Measurements from ENCODE around the gene NEDD4L. TPM values are rescaled to one million over a fixed set of nuclear protein-coding genes. Genes with fewer than 3 reads are reported as not detected.

NEDD4L gene
- polyA plus RNA-seq, 1 of the 3 experiments (the other 2 are of a cell fraction), result 13.2 TPM

DNA sequence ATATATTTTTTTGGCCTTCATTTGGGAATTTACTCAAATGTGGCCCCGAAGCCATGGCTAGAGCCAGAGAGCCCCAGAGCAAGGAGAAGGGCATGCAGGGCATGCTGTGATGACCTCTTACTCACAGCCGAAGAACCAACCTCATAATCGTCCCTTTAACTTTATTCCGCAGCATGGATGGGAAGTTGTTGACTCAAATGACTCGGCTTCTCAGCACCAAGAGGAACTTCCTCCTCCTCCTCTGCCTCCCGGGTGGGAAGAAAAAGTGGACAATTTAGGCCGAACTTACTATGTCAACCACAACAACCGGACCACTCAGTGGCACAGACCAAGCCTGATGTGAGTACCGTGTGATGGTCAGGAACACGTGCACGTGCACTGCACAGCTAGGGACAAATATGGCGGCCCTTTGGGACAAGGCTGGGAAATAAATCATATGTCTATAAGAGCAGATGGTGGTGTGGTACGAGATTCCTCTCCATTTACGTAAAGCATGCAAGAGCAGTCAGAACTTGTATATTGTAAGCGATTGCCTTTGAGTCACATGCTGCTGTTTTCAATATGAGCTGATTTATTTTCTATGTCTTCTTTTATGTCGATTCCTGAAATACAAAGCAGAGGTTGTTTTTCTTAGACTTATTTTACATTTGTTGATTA lies 280.9 kb downstream of the NEDD4L start:
- Histone ChIP-seq H2AFZ (ENCODE audit: low read depth) (no peak overlapping the region), H3K9ac (no peak overlapping the region), H4K20me1 (ENCODE audit: insufficient read depth) (no peaks in the 10 kb centered on the region), H3K27me3 (ENCODE audit: insufficient read depth) (no peaks in the 10 kb centered on the region), H3K79me2 (ENCODE audit: insufficient read depth) (no peaks in the 10 kb centered on the region), H3K9me2 (no peaks in the 10 kb centered on the region), H3F3A (replicated peaks; ENCODE audit: insufficient read depth) (peaks cover 4% of the 10 kb centered on the region), H3K27ac (ENCODE audit: low read depth in 2 of 2, low read length in 1 of 2) (no peak overlapping the region), H3K36me3 (replicated peaks in 1 of 2; ENCODE audit: control insufficient read depth in 1 of 2, insufficient read depth in 2 of 2, low read length in 1 of 2) (no peaks in the 10 kb centered on the region), H3K4me2 (no peak overlapping the region), H3K9me3 (no peaks in the 10 kb centered on the region), H3K4me1 (ENCODE audit: control insufficient read depth in 1 of 2, insufficient read depth in 2 of 2, low read depth in 1 of 2, low read length in 1 of 2) (peaks cover 0 to 7% of the 10 kb centered on the region in 2 experiments; a peak in 1 of 4 replicates), H3K4me3 (ENCODE audit: low read depth in 2 of 2, low read length in 1 of 2) (no peak overlapping the region)
- no peak for DNase-seq
- TF ChIP-seq TAF1 (IDR thresholded peaks at IDR 0.05; ENCODE audit: borderline replicate concordance, low read depth, low read length) (no peak), FOXM1 (IDR thresholded peaks at IDR 0.05; ENCODE audit: low read depth) (no peak), NFIC (IDR thresholded peaks at IDR 0.05; ENCODE audit: borderline replicate concordance) (no peak), TCF12 (IDR thresholded peaks at IDR 0.05) (no peak)
- ChIA-PET CTCF (interaction anchor here (0.9 to 1.9 kb wide), 6 partner anchors 9 to 439 kb away, joined by 3 to 5 read pairs (median 3); partner anchors contain the start of gene NEDD4L), POLR2A (no interaction called here)
- WGBS (ENCODE audit: low lambda C conversion rate), result 89% methylated on average over 16 of the region's 16 CpGs

DNA sequence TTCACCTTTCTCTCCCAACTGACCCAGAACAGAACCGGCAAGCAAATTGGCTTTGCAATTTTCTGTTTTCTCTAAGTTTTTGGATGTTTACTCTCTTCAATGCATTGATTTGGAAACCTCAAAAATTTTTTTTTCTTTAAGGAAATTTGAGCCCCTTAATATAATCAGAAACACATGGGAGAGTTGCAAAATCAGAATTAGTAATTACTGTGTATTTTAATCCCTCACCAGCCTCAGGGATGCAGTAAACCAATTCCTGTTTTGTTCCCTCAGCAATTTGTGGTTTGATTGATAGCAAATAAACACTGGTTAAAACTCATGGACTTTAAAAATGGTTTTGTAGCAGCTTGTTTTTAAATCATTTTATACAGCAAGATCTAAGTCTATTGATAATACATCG lies 281.5 kb downstream of the NEDD4L start:
- CTCF ChIA-PET, result interaction anchor here (0.8 to 1.9 kb wide), 8 partner anchors 9 to 745 kb away, joined by 3 to 5 read pairs (median 3); partner anchors contain the start of gene NEDD4L

More for the DNA sequence above, 281.5 kb downstream of the NEDD4L start:
- Histone ChIP-seq H3K4me3 (ENCODE audit: low read depth in 2 of 2, low read length in 1 of 2) (no peak overlapping the region), H3K79me2 (ENCODE audit: insufficient read depth) (no peaks in the 10 kb centered on the region), H3K4me2 (no peak overlapping the region), H3K9ac (no peak overlapping the region), H3K9me3 (no peaks in the 10 kb centered on the region), H3K27me3 (ENCODE audit: insufficient read depth) (no peaks in the 10 kb centered on the region), H2AFZ (ENCODE audit: low read depth) (no peak overlapping the region), H3K9me2 (no peaks in the 10 kb centered on the region), H4K20me1 (ENCODE audit: insufficient read depth) (no peaks in the 10 kb centered on the region), H3K4me1 (ENCODE audit: control insufficient read depth in 1 of 2, insufficient read depth in 2 of 2, low read depth in 1 of 2, low read length in 1 of 2) (peaks cover 0 to 7% of the 10 kb centered on the region in 2 experiments; a peak in 1 of 4 replicates), H3K36me3 (replicated peaks in 1 of 2; ENCODE audit: control insufficient read depth in 1 of 2, insufficient read depth in 2 of 2, low read length in 1 of 2) (no peaks in the 10 kb centered on the region), H3K27ac (ENCODE audit: low read depth in 2 of 2, low read length in 1 of 2) (no peak overlapping the region), H3F3A (replicated peaks; ENCODE audit: insufficient read depth) (peaks cover 4% of the 10 kb centered on the region)
- 95% methylated on average over 2 of the region's 2 CpGs for WGBS (ENCODE audit: low lambda C conversion rate)
- DNase-seq, result no peak
- POLR2A ChIA-PET, result no interaction called here
- TF ChIP-seq, protein P1, sequence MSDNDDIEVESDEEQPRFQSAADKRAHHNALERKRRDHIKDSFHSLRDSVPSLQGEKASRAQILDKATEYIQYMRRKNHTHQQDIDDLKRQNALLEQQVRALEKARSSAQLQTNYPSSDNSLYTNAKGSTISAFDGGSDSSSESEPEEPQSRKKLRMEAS (IDR thresholded peaks at IDR 0.05; ENCODE audit: low read depth), result no peak
- TF ChIP-seq SMC3 (IDR thresholded peaks at IDR 0.05; ENCODE audit: low read depth, low read length), result no peak
- no peak for TF ChIP-seq TCF12 (IDR thresholded peaks at IDR 0.05)
- TF ChIP-seq YY1 (IDR thresholded peaks at IDR 0.05; ENCODE audit: low read depth), result no peak
- TF ChIP-seq EZH2phosphoT487 (IDR thresholded peaks at IDR 0.05; ENCODE audit: borderline replicate concordance, low read depth), result no peak
- TF ChIP-seq GABPA (IDR thresholded peaks at IDR 0.05; ENCODE audit: low read depth), result no peak
- TF ChIP-seq FOXM1 (IDR thresholded peaks at IDR 0.05; ENCODE audit: low read depth), result no peak
- TF ChIP-seq, protein P2, sequence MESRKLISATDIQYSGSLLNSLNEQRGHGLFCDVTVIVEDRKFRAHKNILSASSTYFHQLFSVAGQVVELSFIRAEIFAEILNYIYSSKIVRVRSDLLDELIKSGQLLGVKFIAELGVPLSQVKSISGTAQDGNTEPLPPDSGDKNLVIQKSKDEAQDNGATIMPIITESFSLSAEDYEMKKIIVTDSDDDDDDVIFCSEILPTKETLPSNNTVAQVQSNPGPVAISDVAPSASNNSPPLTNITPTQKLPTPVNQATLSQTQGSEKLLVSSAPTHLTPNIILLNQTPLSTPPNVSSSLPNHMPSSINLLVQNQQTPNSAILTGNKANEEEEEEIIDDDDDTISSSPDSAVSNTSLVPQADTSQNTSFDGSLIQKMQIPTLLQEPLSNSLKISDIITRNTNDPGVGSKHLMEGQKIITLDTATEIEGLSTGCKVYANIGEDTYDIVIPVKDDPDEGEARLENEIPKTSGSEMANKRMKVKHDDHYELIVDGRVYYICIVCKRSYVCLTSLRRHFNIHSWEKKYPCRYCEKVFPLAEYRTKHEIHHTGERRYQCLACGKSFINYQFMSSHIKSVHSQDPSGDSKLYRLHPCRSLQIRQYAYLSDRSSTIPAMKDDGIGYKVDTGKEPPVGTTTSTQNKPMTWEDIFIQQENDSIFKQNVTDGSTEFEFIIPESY (IDR thresholded peaks at IDR 0.05; ENCODE audit: borderline replicate concordance, low read depth), result no peak

Measured in SK-N-SH (cell line).